GM21447 (cell line): ENCODE results near the gene WWTR1.

Experiments used
- ATAC-seq: cut with Tn5 transposase; IDR thresholded peaks from one replicate; pipeline ENCODE4 v1.9.1; 2021; ENCODE audit not compliant: unreplicated experiment

The WWTR1 gene

GRCh38 chr3:149596134-149596770, 61.6 kb downstream of the WWTR1 start:
- no peak for ATAC-seq

DNA sequence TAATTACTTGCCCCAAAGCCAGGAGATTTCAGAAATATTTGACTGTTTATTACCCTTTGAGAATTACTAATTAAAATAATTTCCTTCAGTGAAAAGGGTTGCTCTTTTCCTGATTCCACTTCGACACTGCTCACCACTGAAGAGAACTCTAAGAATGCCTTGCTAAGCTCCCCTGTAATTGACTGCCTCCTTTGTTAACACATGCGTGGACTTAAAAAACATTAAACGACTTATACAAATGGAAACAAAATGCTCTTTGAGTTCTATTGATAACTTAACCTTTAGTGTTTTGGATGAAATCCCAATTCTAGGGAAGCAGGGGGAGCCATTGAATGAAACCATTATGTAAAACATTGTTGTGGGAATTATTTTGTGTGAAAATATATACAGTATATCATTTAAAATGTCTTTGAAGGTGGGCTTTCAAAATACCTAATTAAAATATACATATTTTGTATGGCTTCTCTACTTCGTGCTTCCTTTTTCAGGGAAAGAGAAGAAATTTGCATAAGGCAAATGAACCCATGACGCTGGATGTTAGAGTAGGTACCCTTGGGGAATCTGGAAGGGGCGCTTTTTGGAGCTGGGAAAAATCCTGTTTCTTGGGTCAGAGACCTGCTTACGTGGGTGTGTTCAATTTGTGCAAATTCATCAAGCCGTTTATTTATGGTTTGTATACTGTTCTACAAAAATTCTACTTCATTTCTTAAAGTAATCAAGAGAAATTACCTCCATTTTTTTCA, 64.2 kb downstream of the WWTR1 start:
- no peak for ATAC-seq

DNA sequence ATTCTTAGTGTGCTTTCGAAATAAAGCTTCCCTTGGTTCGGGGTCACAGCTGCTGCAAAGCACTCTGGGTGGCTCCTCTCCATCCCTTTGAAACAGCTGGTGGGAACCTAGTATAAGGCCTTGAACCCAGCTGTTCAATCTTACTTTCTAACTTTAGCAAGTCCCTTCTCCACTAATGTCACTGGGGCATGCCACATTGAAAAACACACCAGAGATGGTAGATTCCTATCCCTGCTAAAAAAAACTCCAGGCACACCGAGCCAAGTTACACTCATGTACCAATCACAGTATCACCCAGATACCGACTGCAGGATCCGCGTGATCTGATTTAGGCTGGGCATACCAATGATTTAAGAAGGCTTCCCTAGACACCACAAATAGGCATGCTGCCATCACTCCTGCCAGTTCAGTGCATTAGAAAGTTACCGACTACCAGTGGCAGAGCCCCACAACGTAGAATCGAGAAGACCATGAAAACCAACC, 65.0 kb downstream of the WWTR1 start:
- ATAC-seq = no peak

DNA sequence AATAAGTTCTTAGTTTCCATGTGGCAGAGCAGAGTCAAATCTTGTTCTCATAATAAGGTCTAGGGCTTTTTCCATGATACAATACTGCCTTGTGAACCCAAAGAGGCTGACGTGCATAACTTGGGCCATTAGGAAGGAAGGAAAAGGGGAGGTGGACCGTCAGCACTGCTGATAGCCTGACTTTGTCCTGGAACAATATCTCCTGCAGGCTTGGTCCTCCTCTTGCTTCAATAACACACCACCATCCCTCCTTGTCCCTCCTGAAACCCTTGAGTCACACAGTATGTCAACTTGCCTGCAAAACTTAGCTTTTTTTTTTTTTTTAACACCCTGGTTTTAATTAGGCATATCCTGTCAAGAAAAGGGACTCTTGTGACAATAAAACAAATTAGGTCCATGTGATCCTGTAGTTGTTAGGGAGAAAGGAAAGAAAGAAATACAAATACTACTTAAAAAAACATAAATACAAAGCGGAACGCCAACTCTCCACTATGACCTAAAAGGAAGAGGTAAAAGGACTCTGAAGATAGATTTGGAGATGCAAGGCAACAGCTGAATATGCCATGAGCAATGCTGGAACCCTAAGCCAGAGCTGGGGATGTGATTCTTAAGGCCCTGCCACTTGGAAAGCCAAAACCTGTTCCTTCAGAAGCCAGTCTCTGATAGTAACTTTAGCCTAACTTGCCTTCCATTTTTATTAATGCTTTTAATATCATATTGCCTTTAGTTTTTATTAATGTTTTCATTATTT, 67.0 kb downstream of the WWTR1 start:
- no peak for ATAC-seq

GRCh38 chr3:149589332-149589731, 68.5 kb downstream of the WWTR1 start:
- no peak for ATAC-seq

DNA sequence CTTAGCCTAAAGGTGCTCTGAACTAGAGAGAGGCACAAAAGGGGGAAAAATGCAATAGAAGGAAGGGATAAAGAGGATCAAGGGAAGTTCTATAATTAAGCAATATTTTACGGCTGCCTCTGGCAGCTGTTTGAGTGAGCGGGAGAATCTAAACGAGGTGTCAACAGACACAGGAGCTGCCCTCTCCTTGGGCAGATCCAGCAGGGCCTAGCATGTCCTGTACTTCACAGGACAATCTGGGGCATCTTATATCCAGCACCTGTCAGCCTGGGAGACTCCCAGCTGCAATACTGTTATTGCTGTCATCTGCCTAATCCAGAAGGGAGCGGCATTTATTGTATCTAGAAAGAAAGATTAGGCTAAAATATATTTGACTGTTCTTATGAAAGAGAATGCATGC, 68.9 kb downstream of the WWTR1 start:
- no peak for ATAC-seq

- no peak for ATAC-seq
Observed at GRCh38 chr3:149587383-149587782, 70.4 kb downstream of the WWTR1 start.

DNA sequence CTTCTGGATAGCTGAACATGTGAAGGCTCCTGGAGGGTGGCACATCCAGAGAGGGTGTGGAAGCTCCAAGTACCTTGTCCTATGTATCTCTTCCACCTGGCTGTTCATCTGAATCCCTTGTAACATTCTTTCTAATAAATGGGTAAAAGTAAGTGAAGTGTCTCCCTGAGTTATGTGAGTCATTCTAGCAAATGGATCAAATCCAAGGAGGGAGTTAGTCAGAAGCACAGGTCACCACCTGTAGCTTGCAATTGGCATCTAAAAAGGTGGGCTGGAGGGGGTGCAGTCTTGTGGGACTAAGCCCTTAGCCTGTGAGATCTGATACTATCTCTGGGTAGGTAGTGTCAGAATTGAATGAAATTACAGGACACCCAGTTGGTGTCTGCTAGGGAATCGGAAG, 71.0 kb downstream of the WWTR1 start:
- ATAC-seq = no peak

DNA sequence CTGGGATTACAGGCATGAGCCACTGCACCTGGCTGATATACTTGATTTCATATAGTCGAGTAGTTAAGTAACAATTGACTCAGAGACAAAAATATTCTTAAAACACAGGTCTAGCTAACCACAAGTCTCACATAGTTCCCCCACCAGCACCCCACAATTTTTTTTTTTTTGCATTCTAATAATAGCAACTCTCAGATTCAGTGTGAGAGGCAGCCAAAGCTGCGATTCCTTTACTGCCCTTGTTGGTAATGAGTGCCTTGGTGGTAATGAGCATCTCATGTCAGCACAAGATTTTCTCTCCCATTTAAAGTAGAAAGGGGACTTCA, 72.5 kb downstream of the WWTR1 start:
- ATAC-seq = peak; percentile 92

DNA sequence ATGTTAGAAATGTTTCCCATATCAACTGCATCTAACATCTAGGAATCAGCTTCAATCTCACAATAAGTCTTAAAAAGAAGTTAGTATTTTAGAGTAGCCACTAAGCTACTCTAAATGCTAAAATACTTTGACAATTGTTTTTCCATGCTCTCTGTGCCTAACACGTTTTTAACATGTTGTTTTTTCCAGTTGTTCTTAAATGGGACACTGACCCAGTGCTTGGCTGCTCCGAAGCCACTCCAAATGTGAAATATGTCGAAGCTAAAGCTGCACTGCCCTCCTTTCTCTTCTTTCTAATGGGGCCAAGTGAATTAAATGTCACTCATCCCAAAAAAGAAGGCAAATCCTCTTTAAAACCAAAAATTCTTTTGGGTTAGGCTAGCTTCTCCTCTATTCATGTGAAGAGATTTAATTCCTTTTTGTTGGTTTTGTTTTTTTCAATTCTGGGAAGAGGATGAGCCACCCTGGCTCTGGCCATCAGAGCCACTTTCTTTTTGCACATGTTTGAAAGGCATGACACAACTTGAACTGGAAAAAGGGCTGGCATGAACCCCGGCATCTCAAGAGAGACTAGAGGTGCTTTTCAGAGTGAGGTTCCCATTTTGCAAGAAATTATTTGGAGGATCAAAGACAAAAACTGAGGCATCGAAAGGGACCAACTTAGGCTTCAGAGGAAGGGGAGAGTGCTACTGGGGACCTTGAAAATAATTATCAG, 73.7 kb downstream of the WWTR1 start:
- ATAC-seq = no peak

DNA sequence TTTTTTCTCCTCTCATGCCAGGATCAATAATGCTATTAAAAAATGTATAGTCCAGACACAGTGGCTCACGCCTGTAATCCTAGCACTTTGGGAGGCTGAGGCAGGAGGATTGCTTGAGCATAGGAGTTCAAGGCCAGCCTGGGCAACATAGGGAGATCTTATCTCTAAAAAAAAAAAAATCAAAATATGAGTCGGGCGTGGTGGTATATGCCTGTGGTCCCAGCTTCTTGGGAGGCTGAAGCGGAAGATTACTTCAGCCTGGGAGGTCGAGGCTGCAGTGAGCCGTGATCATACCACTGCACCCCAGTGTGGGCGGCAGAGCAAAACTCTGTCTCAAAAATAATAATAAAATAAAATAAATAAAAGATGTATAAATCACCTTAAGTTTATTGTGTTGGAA, 75.4 kb downstream of the WWTR1 start:
- ATAC-seq = no peak

GRCh38 chr3:149581681-149582370, 76.0 kb downstream of the WWTR1 start:
- ATAC-seq = no peak

- no peak for ATAC-seq
Observed at GRCh38 chr3:149581248-149581647, 76.6 kb downstream of the WWTR1 start.

- no peak for ATAC-seq
Observed at GRCh38 chr3:149579838-149580542, 77.8 kb downstream of the WWTR1 start.

- ATAC-seq = no peak
Observed at GRCh38 chr3:149579161-149579560, 78.7 kb downstream of the WWTR1 start.

GRCh38 chr3:149577801-149578200, 80.0 kb downstream of the WWTR1 start:
- ATAC-seq = no peak

DNA sequence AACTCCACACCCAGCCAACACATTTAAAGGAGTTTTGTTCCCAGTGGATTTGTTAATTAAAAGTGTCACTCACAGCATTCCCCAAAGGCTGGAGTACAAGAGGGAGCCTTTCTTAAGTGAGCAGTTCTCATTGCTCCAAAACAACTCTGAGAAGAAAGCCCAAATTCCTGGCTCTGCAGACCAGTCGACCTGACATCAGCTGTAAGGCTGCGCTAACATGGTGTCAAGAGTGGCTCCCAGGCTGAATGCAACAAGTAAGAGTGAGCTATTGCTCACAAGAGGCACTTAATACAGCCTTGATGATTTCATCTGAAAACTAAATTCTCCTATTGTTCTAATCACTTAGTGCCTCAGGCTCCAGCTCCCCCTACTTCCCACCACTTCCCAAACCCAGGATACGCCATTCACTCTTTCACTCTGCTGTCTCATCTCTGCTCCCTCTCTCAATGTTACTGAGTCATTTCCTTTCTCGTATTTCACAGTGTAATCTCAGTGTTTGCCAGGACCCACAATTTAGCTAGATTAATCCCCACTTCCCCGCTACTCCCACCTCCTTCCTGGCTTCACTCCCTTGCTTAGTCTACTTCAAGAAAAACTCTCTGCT, 81.8 kb downstream of the WWTR1 start:
- peak; percentile 54 for ATAC-seq

DNA sequence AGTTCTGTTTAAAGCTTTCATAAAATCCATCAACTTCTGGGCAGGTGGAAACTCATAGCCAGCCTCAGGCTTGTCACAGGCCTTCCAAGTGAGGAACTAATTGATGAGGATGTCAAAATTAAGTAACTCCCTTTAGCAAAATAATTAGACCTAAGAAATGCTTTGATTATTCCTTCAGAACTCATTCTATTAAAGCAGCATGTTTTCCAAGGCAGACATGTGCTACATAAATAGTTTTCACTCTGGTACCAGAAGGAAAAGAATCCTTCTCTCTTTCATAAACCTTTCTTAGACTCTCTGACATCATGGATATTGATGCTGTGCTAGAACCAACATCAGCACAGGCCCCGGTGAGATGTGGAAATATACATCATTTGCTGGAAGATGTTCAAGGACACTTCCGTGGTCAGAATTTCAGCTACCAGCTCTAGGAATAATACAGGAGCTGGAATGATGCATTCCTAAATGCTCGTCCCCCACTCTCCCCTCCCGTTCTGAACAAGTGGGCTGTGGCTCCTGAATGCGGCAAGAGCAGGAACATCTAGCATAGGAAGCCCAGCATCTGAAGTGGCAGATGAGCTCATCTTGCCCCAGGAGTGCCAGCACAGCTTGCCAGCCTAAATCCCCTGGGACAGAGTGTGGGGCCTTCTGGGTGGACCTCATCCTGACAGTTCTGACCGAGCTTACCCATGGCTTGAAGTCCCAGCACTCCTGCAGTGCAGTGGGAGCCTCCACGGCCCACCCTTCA, 82.4 kb downstream of the WWTR1 start:
- ATAC-seq = no peak

GRCh38 chr3:149572796-149573414, 84.9 kb downstream of the WWTR1 start:
- ATAC-seq = no peak
